ENCODE measurements around the gene TNK2. TPM values are rescaled to one million over a fixed set of nuclear protein-coding genes. Genes with fewer than 3 reads are reported as not detected.
"Not testable (repeated sequence)": the region's sequence is repeated elsewhere in the genome, so short reads cannot be mapped to it uniquely, and the experiment has no call there.

TNK2 gene
- total RNA-seq, 1 donor from 2014 or later, result 122 TPM

- H3K27me3 Mint-ChIP-seq (ENCODE audit: low read depth); H3K4me3 Mint-ChIP-seq (ENCODE audit: low read depth); intact Hi-C loops (cut with micrococcal nuclease); H3K9me3 Mint-ChIP-seq; H3K27ac Mint-ChIP-seq; DNase-seq (ENCODE audit: low spot score): not testable (repeated sequence)
- H3K36me3 Mint-ChIP-seq (ENCODE audit: low read depth), result peaks cover 48% of the 10 kb centered on the region
- peaks cover 73% of the 10 kb centered on the region for H3K4me1 Mint-ChIP-seq (ENCODE audit: low read depth)
Observed at GRCh38 chr3:195902634-195903033, 5.7 kb downstream of the TNK2 start.

GRCh38 chr3:195901836-195902585 is 6.3 kb downstream of the TNK2 start:
- Mint-ChIP-seq H3K4me1 (ENCODE audit: low read depth) (peaks cover 76% of the 10 kb centered on the region), H3K27ac (peak overlapping the region; percentile 18), H3K36me3 (ENCODE audit: low read depth) (peaks cover 46% of the 10 kb centered on the region)
- H3K27me3 Mint-ChIP-seq (ENCODE audit: low read depth); intact Hi-C loops (cut with micrococcal nuclease); H3K4me3 Mint-ChIP-seq (ENCODE audit: low read depth); DNase-seq (ENCODE audit: low spot score); H3K9me3 Mint-ChIP-seq: not testable (repeated sequence)

GRCh38 chr3:195900436-195901355 is 7.7 kb downstream of the TNK2 start:
- Mint-ChIP-seq H3K9me3 (no peaks in the 10 kb centered on the region), H3K4me1 (ENCODE audit: low read depth) (peaks cover 73% of the 10 kb centered on the region), H3K27me3 (ENCODE audit: low read depth) (no peaks in the 10 kb centered on the region), H3K27ac (peak overlapping the region; percentile 67), H3K36me3 (ENCODE audit: low read depth) (peaks cover 33% of the 10 kb centered on the region), H3K4me3 (ENCODE audit: low read depth) (peak overlapping the region; percentile 41)
- peak; percentile 49 for DNase-seq (ENCODE audit: low spot score)
- intact Hi-C loops (cut with micrococcal nuclease), result no loop called here

- Mint-ChIP-seq H3K27me3 (ENCODE audit: low read depth) (no peaks in the 10 kb centered on the region), H3K4me1 (ENCODE audit: low read depth) (peaks cover 66% of the 10 kb centered on the region), H3K36me3 (ENCODE audit: low read depth) (peaks cover 25% of the 10 kb centered on the region), H3K4me3 (ENCODE audit: low read depth) (no peak overlapping the region), H3K9me3 (no peaks in the 10 kb centered on the region), H3K27ac (peak overlapping the region; percentile 31)
- intact Hi-C loops (cut with micrococcal nuclease), result no loop called here
- DNase-seq (ENCODE audit: low spot score), result no peak
Observed at GRCh38 chr3:195899701-195900435, 8.5 kb downstream of the TNK2 start.

GRCh38 chr3:195897853-195898415 is 10.4 kb downstream of the TNK2 start:
- no peaks in the 10 kb centered on the region for H3K27me3 Mint-ChIP-seq (ENCODE audit: low read depth)
- intact Hi-C loops (cut with micrococcal nuclease), result no loop called here

GRCh38 chr3:195897081-195897852 is 11.1 kb downstream of the TNK2 start:
- peak overlapping the region; percentile 85 for H3K4me3 Mint-ChIP-seq (ENCODE audit: low read depth)
- H3K36me3 Mint-ChIP-seq (ENCODE audit: low read depth), result peaks cover 14% of the 10 kb centered on the region
- no peaks in the 10 kb centered on the region for H3K9me3 Mint-ChIP-seq
- H3K4me1 Mint-ChIP-seq (ENCODE audit: low read depth), result peaks cover 55% of the 10 kb centered on the region
- H3K27me3 Mint-ChIP-seq (ENCODE audit: low read depth), result no peaks in the 10 kb centered on the region
- intact Hi-C loops (cut with micrococcal nuclease), result no loop called here
- peak overlapping the region; percentile 93 for H3K27ac Mint-ChIP-seq
- DNase-seq (ENCODE audit: low spot score), result no peak

More at GRCh38 chr3:195897853-195898415, 10.4 kb downstream of the TNK2 start:
- H3K4me1 Mint-ChIP-seq (ENCODE audit: low read depth), result peaks cover 55% of the 10 kb centered on the region
- H3K4me3 Mint-ChIP-seq (ENCODE audit: low read depth), result peak overlapping the region; percentile 4
- no peak for DNase-seq (ENCODE audit: low spot score)
- H3K9me3 Mint-ChIP-seq, result no peaks in the 10 kb centered on the region
- peak overlapping the region; percentile 70 for H3K27ac Mint-ChIP-seq
- peaks cover 14% of the 10 kb centered on the region for H3K36me3 Mint-ChIP-seq (ENCODE audit: low read depth)

GRCh38 chr3:195896361-195897080 is 11.8 kb downstream of the TNK2 start:
- peak overlapping the region; percentile 93 for H3K27ac Mint-ChIP-seq
- no peaks in the 10 kb centered on the region for H3K27me3 Mint-ChIP-seq (ENCODE audit: low read depth)
- intact Hi-C loops (cut with micrococcal nuclease), result loop anchor here (1.0 kb wide), 1 partner anchor 11 kb away; no protein-coding TSS in a partner anchor
- H3K9me3 Mint-ChIP-seq, result no peaks in the 10 kb centered on the region
- no peak for DNase-seq (ENCODE audit: low spot score)
- H3K4me3 Mint-ChIP-seq (ENCODE audit: low read depth), result peak overlapping the region; percentile 85
- H3K4me1 Mint-ChIP-seq (ENCODE audit: low read depth), result peaks cover 49% of the 10 kb centered on the region
- H3K36me3 Mint-ChIP-seq (ENCODE audit: low read depth), result peaks cover 14% of the 10 kb centered on the region

- Mint-ChIP-seq H3K27me3 (ENCODE audit: low read depth) (no peaks in the 10 kb centered on the region), H3K27ac (peak overlapping the region; percentile 93), H3K9me3 (no peaks in the 10 kb centered on the region), H3K4me1 (ENCODE audit: low read depth) (peaks cover 43% of the 10 kb centered on the region), H3K36me3 (ENCODE audit: low read depth) (peaks cover 10% of the 10 kb centered on the region), H3K4me3 (ENCODE audit: low read depth) (peak overlapping the region; percentile 85)
- intact Hi-C loops (cut with micrococcal nuclease), result loop anchor here (1.0 kb wide), 3 partner anchors 11 to 37 kb away; no protein-coding TSS in a partner anchor
- DNase-seq (ENCODE audit: low spot score), result peak; percentile 65
Observed at GRCh38 chr3:195895861-195896360, 12.4 kb downstream of the TNK2 start.

- Mint-ChIP-seq H3K4me3 (ENCODE audit: low read depth) (peak overlapping the region; percentile 83), H3K36me3 (ENCODE audit: low read depth) (peaks cover 6% of the 10 kb centered on the region), H3K9me3 (no peaks in the 10 kb centered on the region), H3K4me1 (ENCODE audit: low read depth) (peaks cover 37% of the 10 kb centered on the region), H3K27me3 (ENCODE audit: low read depth) (no peaks in the 10 kb centered on the region), H3K27ac (peak overlapping the region; percentile 81)
- intact Hi-C loops (cut with micrococcal nuclease), result loop anchor here (1.0 kb wide), 2 partner anchors 20 to 36 kb away; no protein-coding TSS in a partner anchor
- DNase-seq (ENCODE audit: low spot score), result peak; percentile 64
Observed at GRCh38 chr3:195895078-195895860, 13.1 kb downstream of the TNK2 start.

GRCh38 chr3:195893916-195894465 is 14.4 kb downstream of the TNK2 start:
- Mint-ChIP-seq H3K27ac (no peak overlapping the region), H3K9me3 (no peaks in the 10 kb centered on the region), H3K36me3 (ENCODE audit: low read depth) (peaks cover 2% of the 10 kb centered on the region), H3K4me1 (ENCODE audit: low read depth) (peaks cover 27% of the 10 kb centered on the region), H3K27me3 (ENCODE audit: low read depth) (no peaks in the 10 kb centered on the region), H3K4me3 (ENCODE audit: low read depth) (peak overlapping the region; percentile 60)
- intact Hi-C loops (cut with micrococcal nuclease), result loop anchor here (1.0 kb wide), 1 partner anchor 31 kb away; no protein-coding TSS in a partner anchor
- no peak for DNase-seq (ENCODE audit: low spot score)
